ENCODE measurements around the gene ISYNA1. TPM values are rescaled to one million over a fixed set of nuclear protein-coding genes. Genes with fewer than 3 reads are reported as not detected.

Gene ISYNA1
- total and polyA plus RNA-seq, 5 donors: 36.9 to 55.4 (median 48.5) TPM

Small RNA genes within 50 kb of the gene (microRNA-seq; reads per million reads assigned to microRNA genes)
- 0 reads per million in 2 donors for gene MIR3189

Other genes starting within 250 kb of the ISYNA1 start
- 10 to 100 TPM in 2 of 4 donors, 1 to 10 TPM in 2; 8.0 to 12.0 (median 10.0) TPM for gene MPV17L2, start 244.9 kb downstream of the ISYNA1 start, total RNA-seq
- 19.5 TPM for gene MPV17L2, start 244.9 kb downstream of the ISYNA1 start, polyA plus RNA-seq
- 10 to 100 TPM; 23.1 to 41.5 (median 29.5) TPM for gene RAB3A, start 234.1 kb downstream of the ISYNA1 start, total RNA-seq
- gene RAB3A, start 234.1 kb downstream of the ISYNA1 start, polyA plus RNA-seq: 29.1 TPM
- 1 to 10 TPM in 2 of 4 donors, under 1 TPM in 2; 0.47 to 1.6 (median 0.97) TPM for gene PDE4C, start 211.7 kb downstream of the ISYNA1 start, total RNA-seq
- gene PDE4C, start 211.7 kb downstream of the ISYNA1 start, polyA plus RNA-seq: 2.8 TPM
- gene IQCN, start 163.7 kb downstream of the ISYNA1 start, total RNA-seq: 1 to 10 TPM in 2 of 4 donors, under 1 TPM in 2; 0.65 to 1.4 (median 1.1) TPM
- 5.3 TPM for gene IQCN, start 163.7 kb downstream of the ISYNA1 start, polyA plus RNA-seq
- 100 to 1,000 TPM; 117 to 229 (median 122) TPM for gene JUND, start 156.5 kb downstream of the ISYNA1 start, total RNA-seq
- gene JUND, start 156.5 kb downstream of the ISYNA1 start, polyA plus RNA-seq: 233 TPM
- 10 to 100 TPM; 55.6 to 77.2 (median 64.8) TPM for gene LSM4, start 115.1 kb downstream of the ISYNA1 start, total RNA-seq
- 131 TPM for gene LSM4, start 115.1 kb downstream of the ISYNA1 start, polyA plus RNA-seq
- 10 to 100 TPM; 31.3 to 42.0 (median 35.0) TPM for gene PGPEP1, start 97.5 kb downstream of the ISYNA1 start, total RNA-seq
- 17.4 TPM for gene PGPEP1, start 97.5 kb downstream of the ISYNA1 start, polyA plus RNA-seq
- gene GDF15, start 52.0 kb downstream of the ISYNA1 start, total RNA-seq: under 1 TPM in 3 of 4 donors, not detected in 1; 0.50 to 0.60 (median 0.53) TPM
- gene GDF15, start 52.0 kb downstream of the ISYNA1 start, polyA plus RNA-seq: 0.25 TPM
- gene LRRC25, start 40.5 kb downstream of the ISYNA1 start, total RNA-seq: 1 to 10 TPM; 3.1 to 4.3 (median 3.7) TPM
- gene LRRC25, start 40.5 kb downstream of the ISYNA1 start, polyA plus RNA-seq: 1.5 TPM
- 10 to 100 TPM; 32.7 to 40.0 (median 37.8) TPM for gene SSBP4, start 18.7 kb downstream of the ISYNA1 start, total RNA-seq
- 36.2 TPM for gene SSBP4, start 18.7 kb downstream of the ISYNA1 start, polyA plus RNA-seq
- gene ELL, start 83.9 kb upstream of the ISYNA1 start, total RNA-seq: 10 to 100 TPM; 12.6 to 19.0 (median 14.0) TPM
- gene ELL, start 83.9 kb upstream of the ISYNA1 start, polyA plus RNA-seq: 9.3 TPM
- gene FKBP8, start 105.4 kb upstream of the ISYNA1 start, total RNA-seq: 100 to 1,000 TPM; 204 to 236 (median 213) TPM
- gene FKBP8, start 105.4 kb upstream of the ISYNA1 start, polyA plus RNA-seq: 285 TPM
- 10 to 100 TPM; 47.8 to 55.4 (median 52.2) TPM for gene KXD1, start 119.7 kb upstream of the ISYNA1 start, total RNA-seq
- 49.0 TPM for gene KXD1, start 119.7 kb upstream of the ISYNA1 start, polyA plus RNA-seq
- 100 to 1,000 TPM; 712 to 793 (median 725) TPM for gene UBA52, start 133.7 kb upstream of the ISYNA1 start, total RNA-seq
- gene UBA52, start 133.7 kb upstream of the ISYNA1 start, polyA plus RNA-seq: 622 TPM
- gene REX1BD, start 150.7 kb upstream of the ISYNA1 start, total RNA-seq: 10 to 100 TPM; 71.0 to 90.7 (median 77.1) TPM
- gene REX1BD, start 150.7 kb upstream of the ISYNA1 start, polyA plus RNA-seq: 99.9 TPM
- gene CRLF1, start 168.7 kb upstream of the ISYNA1 start, total RNA-seq: 10 to 100 TPM in 3 of 4 donors, 1 to 10 TPM in 1; 7.2 to 64.0 (median 38.8) TPM
- gene CRLF1, start 168.7 kb upstream of the ISYNA1 start, polyA plus RNA-seq: 79.6 TPM
- gene TMEM59L, start 174.7 kb upstream of the ISYNA1 start, total RNA-seq: 1 to 10 TPM; 2.2 to 5.9 (median 4.0) TPM
- 4.8 TPM for gene TMEM59L, start 174.7 kb upstream of the ISYNA1 start, polyA plus RNA-seq
- 10 to 100 TPM in 1 of 4 donors, 1 to 10 TPM in 3; 8.9 to 14.4 (median 9.3) TPM for gene KLHL26, start 198.9 kb upstream of the ISYNA1 start, total RNA-seq
- 5.1 TPM for gene KLHL26, start 198.9 kb upstream of the ISYNA1 start, polyA plus RNA-seq
- 10 to 100 TPM in 3 of 4 donors, 1 to 10 TPM in 1; 9.2 to 15.1 (median 13.6) TPM for gene CRTC1, start 245.5 kb upstream of the ISYNA1 start, total RNA-seq
- gene CRTC1, start 245.5 kb upstream of the ISYNA1 start, polyA plus RNA-seq: 9.5 TPM